22Rv1 (cell line): ENCODE measurements around the gene FBXL13.

ENCODE experiments used
- CTCF ChIP-seq: fragments of 450-650 bp; IDR thresholded peaks from 2 replicates; pipeline ENCODE4 v1.5.1; 2017; ENCODE audit warnings: mild to moderate bottlenecking
- ZFX ChIP-seq: fragments of 450-650 bp; IDR thresholded peaks from 2 replicates; pipeline ENCODE4 v1.6.1; 2017; ENCODE audit warnings: antibody characterized with exemption, borderline replicate concordance

- no peak for TF ChIP-seq CTCF
- TF ChIP-seq ZFX, result no peak
These were observed 185.9 kb downstream of the FBXL13 start for GRCh38 chr7:102888561-102889233.
